NCI-H2227 treated with DMSO at 0.1 percent for 48 hours (cell line): ENCODE results near the gene RNF217.
"Not testable (repeated sequence)": the region's sequence is repeated elsewhere in the genome, so short reads cannot be mapped to it uniquely, and the experiment has no call there.

Source experiments
- DNase-seq: peaks from one replicate; lab custom pipeline; 2025; lab: John Stamatoyannopoulos, UW

The RNF217 gene

GRCh38 chr6:125058546-125058945 is 96.3 kb downstream of the RNF217 start:
- no peak for DNase-seq

- no peak for DNase-seq
Measured at GRCh38 chr6:125063307-125063706, 101.1 kb downstream of the RNF217 start.

- no peak for DNase-seq
Measured at GRCh38 chr6:125066140-125066539, 103.9 kb downstream of the RNF217 start.

GRCh38 chr6:125066964-125067363 is 104.7 kb downstream of the RNF217 start:
- DNase-seq = no peak

- DNase-seq = no peak
Measured at GRCh38 chr6:125067552-125067951, 105.3 kb downstream of the RNF217 start.

- DNase-seq = no peak
Measured at GRCh38 chr6:125073071-125073470, 110.8 kb downstream of the RNF217 start.

- no peak for DNase-seq
Measured at GRCh38 chr6:125074120-125074519, 111.9 kb downstream of the RNF217 start.

- DNase-seq = not testable (repeated sequence)
Measured at GRCh38 chr6:125075073-125075472, 112.8 kb downstream of the RNF217 start.

GRCh38 chr6:125075741-125076481 is 113.7 kb downstream of the RNF217 start:
- DNase-seq = no peak

- DNase-seq = no peak
Measured at GRCh38 chr6:125076482-125076742, 114.2 kb downstream of the RNF217 start.

- no peak for DNase-seq
Measured at GRCh38 chr6:125077453-125077852, 115.2 kb downstream of the RNF217 start.

GRCh38 chr6:125078602-125079321 is 116.5 kb downstream of the RNF217 start:
- DNase-seq = no peak

GRCh38 chr6:125082908-125083683 is 120.9 kb downstream of the RNF217 start:
- DNase-seq = no peak

GRCh38 chr6:125083684-125083990 is 121.4 kb downstream of the RNF217 start:
- DNase-seq = no peak

- DNase-seq = no peak
Measured at GRCh38 chr6:125086716-125087115, 124.5 kb downstream of the RNF217 start.

GRCh38 chr6:125088963-125089362 is 126.7 kb downstream of the RNF217 start:
- DNase-seq = no peak

GRCh38 chr6:125094563-125094962 is 132.3 kb downstream of the RNF217 start:
- no peak for DNase-seq

GRCh38 chr6:125095580-125096301 is 133.5 kb downstream of the RNF217 start:
- DNase-seq = no peak

- DNase-seq = no peak
Measured at GRCh38 chr6:125097186-125097585, 134.9 kb downstream of the RNF217 start.

- DNase-seq = no peak
Measured at GRCh38 chr6:125098253-125098652, 136.0 kb downstream of the RNF217 start.

- DNase-seq = peak; percentile 29
Measured at GRCh38 chr6:125099211-125100073, 137.2 kb downstream of the RNF217 start.
